GM12872 (cell line): Measurements from ENCODE around the gene IL4.

Experiments used
- TF ChIP-seq, protein P1 (sequence below): IDR thresholded peaks from 3 replicates; pipeline ENCODE4 v1.5.1; 2011; ENCODE audit warnings: low read depth, mild to moderate bottlenecking, low read length, moderate library complexity; ENCODE audit not compliant: insufficient read depth

IL4 gene

DNA sequence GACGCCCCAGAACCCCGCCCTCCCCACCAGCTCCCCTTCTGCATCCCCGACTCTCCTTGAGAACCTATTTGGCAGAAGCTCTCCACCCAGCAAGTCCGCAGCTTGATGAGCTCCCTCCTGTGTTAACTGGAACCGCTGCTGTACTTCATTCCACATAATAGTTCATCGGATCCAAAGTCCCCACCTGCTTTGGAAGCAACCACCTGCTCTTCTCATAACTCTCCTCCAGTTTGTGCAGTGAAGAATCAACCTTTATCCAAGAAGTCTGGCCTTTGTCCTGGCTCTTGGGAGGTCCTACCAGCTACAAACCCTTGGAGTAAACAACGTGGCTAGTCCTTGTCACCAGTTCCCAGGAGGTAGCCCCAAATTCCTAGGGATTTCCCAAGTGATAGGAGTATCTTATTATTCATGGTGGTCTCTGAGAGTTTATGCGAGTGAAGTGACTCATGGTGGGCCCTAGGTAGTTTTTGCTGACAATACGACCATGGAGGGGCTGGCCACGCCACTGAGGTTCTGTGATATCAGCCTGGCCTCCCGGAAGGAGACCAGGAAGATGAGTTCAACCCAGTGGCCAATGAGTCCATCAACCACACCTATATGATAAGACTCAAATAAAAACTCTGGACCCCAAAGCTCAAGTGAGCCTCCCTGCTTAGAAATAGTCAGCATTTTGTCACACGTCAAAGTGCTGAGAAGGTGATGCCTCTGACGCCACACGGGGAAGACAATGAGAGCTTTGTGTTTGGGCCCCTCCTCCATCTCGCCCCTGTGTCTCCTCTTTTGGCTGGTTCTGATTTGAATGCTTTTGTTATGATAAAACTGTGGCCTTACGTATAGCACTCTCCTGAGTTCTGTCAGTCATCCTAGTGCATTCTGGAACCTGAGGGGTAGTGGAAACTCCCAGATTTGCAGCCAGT is 3.6 kb upstream of the IL4 start:
- TF ChIP-seq, protein P1, sequence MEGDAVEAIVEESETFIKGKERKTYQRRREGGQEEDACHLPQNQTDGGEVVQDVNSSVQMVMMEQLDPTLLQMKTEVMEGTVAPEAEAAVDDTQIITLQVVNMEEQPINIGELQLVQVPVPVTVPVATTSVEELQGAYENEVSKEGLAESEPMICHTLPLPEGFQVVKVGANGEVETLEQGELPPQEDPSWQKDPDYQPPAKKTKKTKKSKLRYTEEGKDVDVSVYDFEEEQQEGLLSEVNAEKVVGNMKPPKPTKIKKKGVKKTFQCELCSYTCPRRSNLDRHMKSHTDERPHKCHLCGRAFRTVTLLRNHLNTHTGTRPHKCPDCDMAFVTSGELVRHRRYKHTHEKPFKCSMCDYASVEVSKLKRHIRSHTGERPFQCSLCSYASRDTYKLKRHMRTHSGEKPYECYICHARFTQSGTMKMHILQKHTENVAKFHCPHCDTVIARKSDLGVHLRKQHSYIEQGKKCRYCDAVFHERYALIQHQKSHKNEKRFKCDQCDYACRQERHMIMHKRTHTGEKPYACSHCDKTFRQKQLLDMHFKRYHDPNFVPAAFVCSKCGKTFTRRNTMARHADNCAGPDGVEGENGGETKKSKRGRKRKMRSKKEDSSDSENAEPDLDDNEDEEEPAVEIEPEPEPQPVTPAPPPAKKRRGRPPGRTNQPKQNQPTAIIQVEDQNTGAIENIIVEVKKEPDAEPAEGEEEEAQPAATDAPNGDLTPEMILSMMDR, result no peak

GRCh38 chr5:132671000-132671399 is 2.8 kb upstream of the IL4 start:
- TF ChIP-seq, protein P1, result no peak

DNA sequence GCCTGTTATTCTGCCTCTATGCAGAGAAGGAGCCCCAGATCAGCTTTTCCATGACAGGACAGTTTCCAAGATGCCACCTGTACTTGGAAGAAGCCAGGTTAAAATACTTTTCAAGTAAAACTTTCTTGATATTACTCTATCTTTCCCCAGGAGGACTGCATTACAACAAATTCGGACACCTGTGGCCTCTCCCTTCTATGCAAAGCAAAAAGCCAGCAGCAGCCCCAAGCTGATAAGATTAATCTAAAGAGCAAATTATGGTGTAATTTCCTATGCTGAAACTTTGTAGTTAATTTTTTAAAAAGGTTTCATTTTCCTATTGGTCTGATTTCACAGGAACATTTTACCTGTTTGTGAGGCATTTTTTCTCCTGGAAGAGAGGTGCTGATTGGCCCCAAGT is 301 bp upstream of the IL4 start:
- TF ChIP-seq, protein P1, result no peak

DNA sequence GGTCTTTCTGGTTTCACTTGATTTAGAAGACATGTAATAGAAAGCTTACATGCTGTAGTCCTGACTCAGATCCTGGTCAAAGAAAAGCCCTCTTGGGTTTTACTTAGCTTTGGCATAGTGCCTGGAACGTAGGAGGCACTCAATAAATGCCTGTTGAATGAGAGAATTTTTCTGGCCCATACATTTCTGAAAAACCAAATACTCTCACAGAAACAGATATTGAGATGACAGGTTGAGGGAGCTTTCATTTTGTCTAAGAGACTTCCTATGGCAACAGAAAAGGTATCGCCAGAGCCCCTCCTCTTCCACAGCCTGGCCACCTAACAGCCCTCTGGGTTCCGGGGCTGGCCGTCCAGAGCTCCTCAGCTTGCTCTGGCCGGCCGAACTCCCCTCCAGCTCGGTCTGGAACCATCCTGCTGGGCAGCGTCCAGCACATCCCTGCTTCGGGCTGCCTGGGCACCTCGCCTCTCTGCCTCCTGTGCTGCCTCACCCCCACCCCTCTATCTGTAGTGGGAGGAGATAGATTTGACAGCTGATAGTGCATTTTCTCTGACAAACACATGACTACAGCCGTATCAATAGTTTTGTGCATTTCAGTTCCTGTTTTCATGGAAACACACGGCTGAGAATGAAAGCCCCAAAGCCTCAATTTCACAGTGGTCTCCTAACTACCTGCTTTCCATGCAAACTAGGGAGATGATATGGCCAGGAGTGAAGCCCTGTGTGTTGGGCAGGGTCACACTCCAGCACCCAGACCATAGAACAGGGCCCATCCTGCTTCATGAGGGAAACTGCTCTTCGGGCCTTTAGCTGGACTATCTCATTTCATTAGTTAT is 1.1 kb downstream of the IL4 start:
- TF ChIP-seq, protein P1, result no peak

DNA sequence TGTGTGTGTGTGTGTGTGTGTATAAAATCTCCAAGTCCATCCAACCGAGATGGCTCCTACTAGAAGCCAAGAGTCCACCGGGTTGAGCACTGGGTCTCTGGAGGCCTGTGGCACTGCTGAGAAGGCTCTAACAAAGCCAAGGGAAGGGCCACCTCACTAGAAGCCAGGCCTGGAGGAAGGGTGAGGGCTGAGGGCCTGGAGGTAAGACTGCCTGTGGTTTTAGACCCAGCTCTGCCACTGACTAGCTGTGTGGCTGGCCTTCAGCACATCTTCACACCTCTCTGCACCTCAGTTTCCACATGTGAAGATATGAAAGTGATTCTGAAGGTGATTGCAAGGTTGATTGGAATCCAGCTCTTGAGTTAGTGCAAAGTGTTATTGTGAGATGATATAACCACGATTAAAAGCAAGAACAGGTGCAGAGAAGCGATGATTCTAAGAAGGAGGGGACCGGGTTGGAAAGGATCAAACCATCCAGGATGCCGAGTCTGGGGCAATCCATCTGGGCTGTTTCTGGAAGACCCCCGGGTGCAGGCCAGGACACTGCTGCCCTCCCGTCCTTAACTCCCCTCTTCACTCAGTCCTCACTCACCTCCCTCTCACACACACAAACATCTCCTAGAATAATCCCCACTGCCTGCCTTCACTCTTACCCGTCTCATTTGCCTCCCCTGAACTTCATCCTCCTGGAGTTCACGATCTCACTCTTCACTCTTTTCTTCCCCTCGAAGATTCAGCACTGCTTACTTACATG is 2.3 kb downstream of the IL4 start:
- TF ChIP-seq, protein P1, result no peak

GRCh38 chr5:132677191-132677590 is 3.4 kb downstream of the IL4 start:
- TF ChIP-seq, protein P1, result no peak

DNA sequence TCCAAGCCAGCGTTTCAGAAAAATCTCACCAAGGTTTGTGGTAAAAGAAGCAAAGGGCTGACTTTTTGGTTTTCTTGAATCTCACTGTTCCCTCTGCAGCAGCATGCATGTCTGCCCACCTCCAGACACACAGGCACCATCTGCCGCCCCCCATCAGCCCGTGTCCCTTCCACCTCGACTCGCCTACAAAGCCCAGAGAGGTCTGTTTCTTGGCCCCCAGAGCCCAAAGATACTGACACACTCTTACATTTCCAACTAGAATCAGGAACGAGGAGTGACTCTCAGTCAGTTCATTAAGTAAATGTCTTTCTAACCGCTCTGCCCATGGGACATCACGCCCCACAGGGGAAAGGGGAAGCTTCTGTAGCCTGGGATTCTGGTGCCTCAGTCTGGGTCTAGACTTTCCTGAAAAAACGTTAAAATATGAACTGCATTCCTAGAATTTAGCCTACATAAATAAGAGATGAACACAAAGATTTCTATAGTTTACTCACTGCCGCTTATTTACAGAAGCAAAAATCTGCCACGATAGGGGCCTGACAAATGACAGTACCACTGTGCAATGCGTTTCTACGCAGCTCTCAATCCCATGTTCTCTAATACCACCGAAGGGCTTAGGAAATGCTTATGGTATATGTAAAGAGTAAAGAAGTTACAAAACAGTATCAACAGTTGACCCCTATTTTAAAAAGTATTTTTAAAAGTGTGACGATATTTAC is 4.1 kb downstream of the IL4 start:
- TF ChIP-seq, protein P1, result no peak
